MM.1S (cell line): Measurements from ENCODE around the gene RAD21L1.

Experiments used
- DNase-seq: peaks from one replicate; pipeline ENCODE4 v3.0.0-alpha.2; 2015
- H2AFZ ChIP-seq: fragments of 300-600 bp; sonication (generic); 2 replicates; pipeline ENCODE4 v1.6.0; 2016; ENCODE audit warnings: antibody characterized with exemption, low read length
- H3F3A ChIP-seq: fragments of 300-600 bp; sonication (generic); 2 replicates; pipeline ENCODE4 v1.6.1; 2016; ENCODE audit warnings: mild to moderate bottlenecking, antibody characterized with exemption, low read length, moderate library complexity, mixed read lengths; ENCODE audit not compliant: insufficient read depth
- H3K27ac ChIP-seq: fragments of 300-600 bp; sonication (generic); 2 replicates; pipeline ENCODE4 v1.5.1; 2016; ENCODE audit warnings: mild to moderate bottlenecking, low read length
- H3K27me3 ChIP-seq: fragments of 300-600 bp; sonication (generic); replicated peaks from 2 replicates; pipeline ENCODE4 v1.6.0; 2016; ENCODE audit warnings: low read length; ENCODE audit not compliant: insufficient read depth
- H3K36me3 ChIP-seq: fragments of 300-600 bp; sonication (generic); replicated peaks from 2 replicates; pipeline ENCODE4 v1.6.1; 2016; ENCODE audit warnings: mild to moderate bottlenecking, low read length, mixed read lengths; ENCODE audit not compliant: insufficient read depth
- H3K4me1 ChIP-seq: fragments of 300-600 bp; sonication (generic); 2 replicates; pipeline ENCODE4 v1.6.1; 2016; ENCODE audit warnings: low read length, mixed read lengths
- H3K4me2 ChIP-seq: fragments of 300-600 bp; sonication (generic); 2 replicates; pipeline ENCODE4 v1.6.0; 2016; ENCODE audit warnings: low read depth, low read length
- H3K4me3 ChIP-seq: fragments of 300-600 bp; sonication (generic); 2 replicates; pipeline ENCODE4 v1.5.1; 2016; ENCODE audit warnings: low read length, mixed read lengths
- H3K79me2 ChIP-seq: fragments of 300-600 bp; sonication (generic); 2 replicates; pipeline ENCODE4 v1.6.1; 2016; ENCODE audit warnings: mixed run types, low read length, mixed read lengths
- H3K9ac ChIP-seq: fragments of 300-600 bp; sonication (generic); 2 replicates; pipeline ENCODE4 v1.6.1; 2016; ENCODE audit warnings: low read length, mixed read lengths
- H3K9me2 ChIP-seq: fragments of 300-600 bp; sonication (generic); replicated peaks from 2 replicates; pipeline ENCODE4 v1.6.1; 2016; ENCODE audit warnings: mild to moderate bottlenecking, low read length, mixed read lengths; ENCODE audit not compliant: insufficient read depth
- H3K9me3 ChIP-seq: fragments of 300-600 bp; sonication (generic); replicated peaks from 2 replicates; pipeline ENCODE4 v1.6.1; 2016; ENCODE audit warnings: mild to moderate bottlenecking, low read length, mixed read lengths; ENCODE audit not compliant: insufficient read depth
- H4K20me1 ChIP-seq: fragments of 300-600 bp; sonication (generic); 2 replicates; pipeline ENCODE4 v1.6.1; 2016; ENCODE audit warnings: mild to moderate bottlenecking, low read length, moderate library complexity, mixed read lengths; ENCODE audit not compliant: insufficient read depth
- EZH2 ChIP-seq: fragments of 300-600 bp; sonication (generic); optimal IDR thresholded peaks from 2 replicates; pipeline ENCODE3; 2017; ENCODE audit warnings: low read depth, mild to moderate bottlenecking, antibody characterized with exemption, low read length, mixed read lengths
- EZH2phosphoT487 ChIP-seq: fragments of 300-600 bp; sonication (generic); IDR thresholded peaks from 2 replicates; pipeline ENCODE4 v1.6.1; 2018; ENCODE audit warnings: antibody characterized with exemption, low read length
- TF ChIP-seq, protein P1 (sequence below): fragments of 300-600 bp; sonication (generic); IDR thresholded peaks from 2 replicates; pipeline ENCODE4 v1.5.1; 2016; ENCODE audit warnings: antibody characterized with exemption, low read length, mixed read lengths

The RAD21L1 gene

DNA sequence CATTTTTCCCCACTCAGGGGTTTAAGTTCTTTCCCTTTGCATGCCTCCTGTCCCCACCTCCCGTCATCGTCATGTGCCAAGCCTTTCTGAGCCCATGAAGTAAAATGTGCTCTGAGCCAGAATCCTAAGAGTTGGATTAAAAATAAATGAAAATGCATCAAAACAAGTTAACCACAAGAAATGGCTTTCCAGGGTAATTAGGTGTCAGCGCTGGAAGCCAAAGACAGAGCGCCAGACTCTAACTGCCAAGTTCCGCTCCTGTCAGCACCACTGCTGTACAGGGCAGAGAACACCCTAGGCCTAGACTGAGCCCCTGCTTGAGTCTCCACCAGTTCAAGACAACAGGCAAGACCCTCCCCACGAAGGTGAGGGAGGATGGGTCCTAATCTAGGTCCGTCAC lies 28.0 kb upstream of the RAD21L1 start:
- H3K27me3 ChIP-seq, result no peaks in the 10 kb centered on the region
- no peak overlapping the region for H3K4me2 ChIP-seq
- H3K4me1 ChIP-seq, result no peaks in the 10 kb centered on the region
- H3K4me3 ChIP-seq, result no peak overlapping the region
- H3K9me2 ChIP-seq, result no peaks in the 10 kb centered on the region
- no peak overlapping the region for H3K9ac ChIP-seq
- H3F3A ChIP-seq, result no peaks in the 10 kb centered on the region
- H4K20me1 ChIP-seq, result no peaks in the 10 kb centered on the region
- DNase-seq, result no peak
- H3K27ac ChIP-seq, result no peak overlapping the region
- TF ChIP-seq EZH2, result no peak
- TF ChIP-seq EZH2phosphoT487, result no peak
- TF ChIP-seq, protein P1, sequence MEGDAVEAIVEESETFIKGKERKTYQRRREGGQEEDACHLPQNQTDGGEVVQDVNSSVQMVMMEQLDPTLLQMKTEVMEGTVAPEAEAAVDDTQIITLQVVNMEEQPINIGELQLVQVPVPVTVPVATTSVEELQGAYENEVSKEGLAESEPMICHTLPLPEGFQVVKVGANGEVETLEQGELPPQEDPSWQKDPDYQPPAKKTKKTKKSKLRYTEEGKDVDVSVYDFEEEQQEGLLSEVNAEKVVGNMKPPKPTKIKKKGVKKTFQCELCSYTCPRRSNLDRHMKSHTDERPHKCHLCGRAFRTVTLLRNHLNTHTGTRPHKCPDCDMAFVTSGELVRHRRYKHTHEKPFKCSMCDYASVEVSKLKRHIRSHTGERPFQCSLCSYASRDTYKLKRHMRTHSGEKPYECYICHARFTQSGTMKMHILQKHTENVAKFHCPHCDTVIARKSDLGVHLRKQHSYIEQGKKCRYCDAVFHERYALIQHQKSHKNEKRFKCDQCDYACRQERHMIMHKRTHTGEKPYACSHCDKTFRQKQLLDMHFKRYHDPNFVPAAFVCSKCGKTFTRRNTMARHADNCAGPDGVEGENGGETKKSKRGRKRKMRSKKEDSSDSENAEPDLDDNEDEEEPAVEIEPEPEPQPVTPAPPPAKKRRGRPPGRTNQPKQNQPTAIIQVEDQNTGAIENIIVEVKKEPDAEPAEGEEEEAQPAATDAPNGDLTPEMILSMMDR, result no peak
- H3K9me3 ChIP-seq, result no peaks in the 10 kb centered on the region
- no peaks in the 10 kb centered on the region for H3K79me2 ChIP-seq
- H2AFZ ChIP-seq, result no peak overlapping the region
- no peaks in the 10 kb centered on the region for H3K36me3 ChIP-seq

GRCh38 chr20:1198751-1199150 lies 27.1 kb upstream of the RAD21L1 start:
- Histone ChIP-seq H2AFZ (no peak overlapping the region), H3K4me2 (no peak overlapping the region), H3K4me1 (no peaks in the 10 kb centered on the region), H3K4me3 (no peak overlapping the region), H3K9me3 (no peaks in the 10 kb centered on the region), H3K9me2 (no peaks in the 10 kb centered on the region), H3F3A (no peaks in the 10 kb centered on the region), H3K9ac (no peak overlapping the region), H3K27ac (no peak overlapping the region), H3K79me2 (no peaks in the 10 kb centered on the region), H3K27me3 (no peaks in the 10 kb centered on the region), H4K20me1 (no peaks in the 10 kb centered on the region), H3K36me3 (no peaks in the 10 kb centered on the region)
- no peak for DNase-seq
- no peak for TF ChIP-seq EZH2
- TF ChIP-seq EZH2phosphoT487, result no peak
- TF ChIP-seq, protein P1, result no peak

GRCh38 chr20:1199212-1199873 lies 26.5 kb upstream of the RAD21L1 start:
- H3K27ac ChIP-seq, result no peak overlapping the region
- H3K36me3 ChIP-seq, result no peaks in the 10 kb centered on the region
- H3K27me3 ChIP-seq, result no peaks in the 10 kb centered on the region
- H3K4me1 ChIP-seq, result no peaks in the 10 kb centered on the region
- no peak overlapping the region for H3K4me2 ChIP-seq
- no peaks in the 10 kb centered on the region for H3F3A ChIP-seq
- no peaks in the 10 kb centered on the region for H3K9me2 ChIP-seq
- H3K4me3 ChIP-seq, result no peak overlapping the region
- H3K79me2 ChIP-seq, result no peaks in the 10 kb centered on the region
- DNase-seq, result no peak
- no peak overlapping the region for H3K9ac ChIP-seq
- no peak overlapping the region; the same call in 1 of the 2 replicates for H2AFZ ChIP-seq
- TF ChIP-seq, protein P1, result no peak
- TF ChIP-seq EZH2phosphoT487 (no peak), EZH2 (no peak)
- no peaks in the 10 kb centered on the region for H3K9me3 ChIP-seq
- H4K20me1 ChIP-seq, result no peaks in the 10 kb centered on the region
